ENCODE results near the gene AMDHD2.

DNA sequence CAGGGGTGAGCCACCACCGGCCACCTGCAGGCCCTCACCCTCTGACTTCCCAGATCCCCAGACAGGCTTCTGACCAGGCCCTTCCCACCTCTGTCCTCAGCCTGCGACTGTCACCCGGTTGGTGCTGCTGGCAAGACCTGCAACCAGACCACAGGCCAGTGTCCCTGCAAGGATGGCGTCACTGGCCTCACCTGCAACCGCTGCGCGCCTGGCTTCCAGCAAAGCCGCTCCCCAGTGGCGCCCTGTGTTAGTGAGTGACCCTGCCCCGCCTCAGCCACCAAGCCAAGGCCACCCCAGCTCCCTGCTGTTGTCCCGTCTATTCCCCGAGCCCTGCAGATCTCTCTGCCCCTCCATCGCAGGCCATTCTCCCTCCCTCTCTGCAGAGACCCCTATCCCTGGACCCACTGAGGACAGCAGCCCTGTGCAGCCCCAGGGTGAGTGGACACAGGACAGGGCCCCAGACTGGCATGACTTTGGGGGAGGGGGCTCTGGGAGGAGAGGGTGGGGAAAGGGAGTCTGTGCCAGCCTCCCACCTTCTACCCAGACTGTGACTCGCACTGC lies 47.2 kb upstream of the AMDHD2 start:
- TF ChIP-seq, protein P1, sequence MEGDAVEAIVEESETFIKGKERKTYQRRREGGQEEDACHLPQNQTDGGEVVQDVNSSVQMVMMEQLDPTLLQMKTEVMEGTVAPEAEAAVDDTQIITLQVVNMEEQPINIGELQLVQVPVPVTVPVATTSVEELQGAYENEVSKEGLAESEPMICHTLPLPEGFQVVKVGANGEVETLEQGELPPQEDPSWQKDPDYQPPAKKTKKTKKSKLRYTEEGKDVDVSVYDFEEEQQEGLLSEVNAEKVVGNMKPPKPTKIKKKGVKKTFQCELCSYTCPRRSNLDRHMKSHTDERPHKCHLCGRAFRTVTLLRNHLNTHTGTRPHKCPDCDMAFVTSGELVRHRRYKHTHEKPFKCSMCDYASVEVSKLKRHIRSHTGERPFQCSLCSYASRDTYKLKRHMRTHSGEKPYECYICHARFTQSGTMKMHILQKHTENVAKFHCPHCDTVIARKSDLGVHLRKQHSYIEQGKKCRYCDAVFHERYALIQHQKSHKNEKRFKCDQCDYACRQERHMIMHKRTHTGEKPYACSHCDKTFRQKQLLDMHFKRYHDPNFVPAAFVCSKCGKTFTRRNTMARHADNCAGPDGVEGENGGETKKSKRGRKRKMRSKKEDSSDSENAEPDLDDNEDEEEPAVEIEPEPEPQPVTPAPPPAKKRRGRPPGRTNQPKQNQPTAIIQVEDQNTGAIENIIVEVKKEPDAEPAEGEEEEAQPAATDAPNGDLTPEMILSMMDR (IDR thresholded peaks at IDR 0.05; ENCODE audit: low read length) = no peak
- no peak for TF ChIP-seq EZH2 (optimal IDR thresholded peaks at IDR 0.05; ENCODE audit: low read depth, low read length)

Data from MM.1S (cell line).